Ovary (tissue), 3 donors: Measurements from ENCODE around the gene ARHGAP44.

Experiments
- CTCF ChIP-seq, 3 donors: fragments of 450-650 bp in 2 of 3; fragments of 200-600 bp in 1 of 3; IDR thresholded peaks; one replicate each; pipeline versions ENCODE4 v1.5.1 to v1.8.0; 2016 to 2022; ENCODE audit warnings: antibody characterized with exemption in 3 of 3, mild to moderate bottlenecking in 1 of 3
- EP300 ChIP-seq: sonication (generic); formaldehyde crosslinking; IDR thresholded peaks from one replicate; pipeline ENCODE4 v1.6.1; 2017; ENCODE audit warnings: antibody characterized with exemption
- POLR2A ChIP-seq: fragments of 450-650 bp; IDR thresholded peaks from one replicate; pipeline ENCODE4 v1.6.1; 2017; ENCODE audit warnings: antibody characterized with exemption, mild to moderate bottlenecking, moderate library complexity
- donor health status: DM: no; HTN: no; CAD: no.

- TF ChIP-seq POLR2A (no peak), CTCF (IDR thresholded peaks at IDR 0.05) (no peak), EP300 (no peak)
Measured at GRCh38 chr17:12952012-12952411, 162.7 kb downstream of the ARHGAP44 start.
